Subcutaneous abdominal adipose tissue (tissue), 5 donors: ENCODE measurements around the gene PPP1R1A.

Source experiments
- H3K27ac ChIP-seq: one replicate; pipeline ENCODE4 v1.7.0; 2013; ENCODE audit warnings: low read depth, mild to moderate bottlenecking, inconsistent platforms, low read length, moderate library complexity
- H3K27me3 ChIP-seq, 5 donors: one replicate each; pipeline ENCODE4 v1.7.0; 2013; ENCODE audit warnings: low read length in 5 of 5, inconsistent platforms in 1 of 5; ENCODE audit not compliant: control insufficient read depth in 5 of 5, insufficient read depth in 4 of 5
- H3K36me3 ChIP-seq, 5 donors: one replicate each; pipeline ENCODE4 v1.7.0; 2013; ENCODE audit warnings: low read length in 5 of 5; ENCODE audit not compliant: control insufficient read depth in 5 of 5, insufficient read depth in 5 of 5
- H3K4me1 ChIP-seq, 5 donors: one replicate each; pipeline ENCODE4 v1.7.0; 2013; ENCODE audit warnings: low read length in 5 of 5, mild to moderate bottlenecking in 3 of 5, moderate library complexity in 1 of 5; ENCODE audit not compliant: control insufficient read depth in 5 of 5, insufficient read depth in 5 of 5
- H3K4me3 ChIP-seq, 5 donors: one replicate each; pipeline ENCODE4 v1.7.0; 2013; ENCODE audit warnings: low read length in 5 of 5, low read depth in 1 of 5
- H3K9ac ChIP-seq, 5 donors: one replicate each; pipeline ENCODE4 v1.7.0; 2013; ENCODE audit warnings: low read length in 5 of 5, mild to moderate bottlenecking in 4 of 5, moderate library complexity in 3 of 5
- H3K9me3 ChIP-seq, 5 donors: one replicate each; pipeline ENCODE4 v1.7.0; 2013; ENCODE audit warnings: low read length in 5 of 5; ENCODE audit not compliant: control insufficient read depth in 5 of 5
- donor health status: healthy.
- donor health status: healthy.
- donor health status: healthy.
- donor health status: healthy.
- donor health status: healthy.

Gene PPP1R1A

DNA sequence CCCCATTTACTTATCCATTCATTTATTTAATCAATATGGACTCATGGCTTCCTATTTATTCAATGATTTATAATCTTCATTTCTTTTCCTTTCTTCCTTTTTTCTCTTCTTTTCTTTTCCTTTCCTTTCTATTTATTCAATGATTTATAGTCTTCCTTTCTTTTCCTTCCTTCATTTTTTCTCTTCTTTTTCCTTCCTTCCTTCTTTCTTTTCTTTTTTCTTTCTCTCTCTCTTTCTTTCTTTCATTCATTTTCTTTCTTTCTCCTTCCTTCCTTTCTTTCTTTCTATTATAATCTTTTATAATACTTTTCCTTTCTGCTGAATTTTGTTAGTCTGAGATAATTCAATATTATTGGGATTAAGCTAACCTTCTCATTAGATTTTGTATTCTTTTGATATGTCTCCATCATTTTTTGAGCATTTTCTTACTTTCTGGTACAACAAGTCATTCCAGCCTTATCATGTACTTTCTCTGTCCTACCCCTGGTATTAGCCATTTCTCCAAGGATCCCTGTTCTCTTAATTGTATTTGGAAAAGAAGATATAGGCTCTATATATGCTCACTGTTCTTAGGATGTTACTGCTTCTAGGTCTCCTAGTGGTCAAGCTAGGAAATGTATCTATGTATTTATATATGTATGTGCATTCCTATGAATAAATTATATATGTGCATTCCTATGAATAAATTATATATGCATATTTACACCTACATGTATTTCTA lies 34.2 kb upstream of the PPP1R1A start:
- Histone ChIP-seq H3K9ac (no peak overlapping the region), H3K4me1 (no peaks in the 10 kb centered on the region), H3K27me3 (peaks cover 0 to 3% (median 0%) of the 10 kb centered on the region in 5 donors), H3K4me3 (no peak overlapping the region), H3K36me3 (no peaks in the 10 kb centered on the region), H3K9me3 (no peaks in the 10 kb centered on the region), H3K27ac (no peak overlapping the region)

DNA sequence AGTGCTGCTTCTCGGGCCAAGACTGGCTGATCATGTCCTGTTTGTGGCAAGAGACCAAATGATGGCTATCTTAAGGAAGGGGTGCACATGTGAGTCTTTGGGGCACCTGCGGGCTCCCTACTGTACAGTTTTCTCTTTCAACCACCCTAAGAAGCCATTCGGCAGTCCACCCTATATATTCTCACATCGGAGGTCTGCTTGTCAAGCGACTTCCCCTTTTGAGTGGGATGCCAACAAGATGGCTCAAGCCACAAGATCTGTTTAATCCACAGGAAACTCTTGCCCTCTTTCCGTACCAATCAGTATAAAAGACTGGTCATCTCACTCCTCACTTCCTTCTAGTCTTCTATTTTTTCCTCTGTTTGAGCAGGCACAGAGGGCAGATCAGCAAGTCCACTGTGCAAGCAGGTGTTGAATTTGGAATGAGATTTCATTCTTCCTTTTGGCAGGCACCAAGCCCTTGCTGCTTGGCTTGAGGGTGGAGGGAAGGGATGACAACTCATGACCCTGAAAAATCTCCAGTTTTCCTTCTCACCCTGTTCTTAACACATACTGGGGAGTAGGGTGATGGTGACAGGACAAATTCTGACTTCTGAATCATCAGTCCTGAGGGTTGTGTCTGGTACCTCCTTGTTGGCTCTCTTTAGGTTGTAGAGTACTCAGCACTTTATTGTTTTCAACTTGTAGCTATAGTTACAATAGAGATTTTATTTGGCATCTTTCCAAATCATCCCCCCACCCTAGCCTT lies 28.6 kb upstream of the PPP1R1A start:
- Histone ChIP-seq H3K4me3 (no peak overlapping the region), H3K4me1 (peaks cover 0 to 2% (median 0%) of the 10 kb centered on the region in 5 donors), H3K27me3 (peaks cover 0 to 12% (median 6%) of the 10 kb centered on the region in 5 donors), H3K36me3 (no peaks in the 10 kb centered on the region), H3K9me3 (no peaks in the 10 kb centered on the region), H3K9ac (no peak overlapping the region), H3K27ac (no peak overlapping the region)

DNA sequence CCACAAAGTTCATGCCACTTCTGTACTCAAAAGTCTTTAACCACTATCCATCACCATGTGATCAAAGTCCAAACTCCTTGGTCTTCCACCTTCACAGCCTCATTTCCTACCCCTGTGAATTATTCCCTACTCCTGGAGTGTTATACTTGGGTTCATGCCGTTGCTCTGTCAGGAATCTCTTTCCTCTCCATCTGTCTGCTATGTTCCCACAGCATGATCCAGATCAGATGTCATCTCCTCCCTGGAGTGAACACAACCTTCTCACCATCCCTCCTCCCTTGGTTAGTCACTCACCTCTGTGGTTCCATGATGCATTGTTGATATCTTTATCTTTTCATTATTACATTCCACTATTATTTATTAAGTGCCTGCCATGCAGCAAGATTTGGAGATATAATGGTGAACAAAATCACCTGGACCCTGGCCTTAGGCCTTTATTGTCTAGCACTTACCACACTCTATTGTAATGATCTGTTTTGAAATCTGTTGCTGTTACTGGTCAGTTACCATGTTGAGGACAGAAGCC lies 23.8 kb upstream of the PPP1R1A start:
- Histone ChIP-seq H3K9ac (no peak overlapping the region), H3K9me3 (no peaks in the 10 kb centered on the region), H3K4me1 (peaks cover 0 to 2% (median 0%) of the 10 kb centered on the region in 5 donors), H3K27ac (no peak overlapping the region), H3K27me3 (peaks cover 0 to 15% (median 8%) of the 10 kb centered on the region in 5 donors), H3K36me3 (no peaks in the 10 kb centered on the region), H3K4me3 (no peak overlapping the region)

DNA sequence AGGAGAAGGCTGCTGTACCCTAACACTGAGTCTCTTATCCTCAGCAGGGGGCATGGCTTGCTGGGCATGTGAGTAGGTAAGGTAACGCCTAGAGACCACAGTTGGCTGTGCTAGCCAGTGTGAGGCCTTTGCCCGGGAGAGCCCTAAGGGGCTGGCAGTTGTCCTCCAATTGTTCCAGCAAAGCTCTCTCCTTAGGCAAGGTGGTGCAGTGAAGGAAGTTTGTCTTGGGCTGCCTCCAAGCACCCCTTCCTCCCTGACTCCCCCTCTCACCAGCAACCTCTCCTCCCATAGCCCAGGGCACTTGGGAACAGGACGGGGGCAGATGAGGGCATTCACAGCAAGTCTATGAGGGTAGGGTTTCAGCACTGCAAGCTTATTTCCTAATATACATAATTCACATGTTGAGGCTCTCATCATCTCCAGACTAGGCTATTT lies 23.3 kb upstream of the PPP1R1A start:
- Histone ChIP-seq H3K9me3 (no peaks in the 10 kb centered on the region), H3K9ac (no peak overlapping the region), H3K4me3 (no peak overlapping the region), H3K27me3 (peaks cover 0 to 15% (median 8%) of the 10 kb centered on the region in 5 donors), H3K4me1 (peaks cover 0 to 2% (median 0%) of the 10 kb centered on the region in 5 donors), H3K27ac (no peak overlapping the region), H3K36me3 (no peaks in the 10 kb centered on the region)

DNA sequence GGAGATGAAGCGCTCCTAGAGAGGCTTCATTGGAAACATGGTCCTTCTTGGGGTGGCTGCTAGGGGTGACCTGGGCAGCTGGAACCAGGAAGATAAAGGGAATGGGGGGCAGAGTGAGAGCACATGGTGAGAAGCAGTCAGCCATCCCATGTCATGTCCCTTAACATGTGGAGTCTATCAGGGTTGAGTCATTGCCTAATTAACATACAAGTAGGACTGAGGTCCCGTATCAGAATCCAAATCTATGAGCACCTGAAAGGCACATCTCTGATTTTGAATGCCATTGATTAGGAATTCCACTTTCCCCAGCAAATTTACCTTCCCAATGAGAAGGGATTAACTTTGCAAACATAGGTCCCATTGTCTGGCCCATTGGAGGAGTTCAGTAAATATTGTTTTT lies 20.3 kb upstream of the PPP1R1A start:
- H3K27ac ChIP-seq = no peak overlapping the region

DNA sequence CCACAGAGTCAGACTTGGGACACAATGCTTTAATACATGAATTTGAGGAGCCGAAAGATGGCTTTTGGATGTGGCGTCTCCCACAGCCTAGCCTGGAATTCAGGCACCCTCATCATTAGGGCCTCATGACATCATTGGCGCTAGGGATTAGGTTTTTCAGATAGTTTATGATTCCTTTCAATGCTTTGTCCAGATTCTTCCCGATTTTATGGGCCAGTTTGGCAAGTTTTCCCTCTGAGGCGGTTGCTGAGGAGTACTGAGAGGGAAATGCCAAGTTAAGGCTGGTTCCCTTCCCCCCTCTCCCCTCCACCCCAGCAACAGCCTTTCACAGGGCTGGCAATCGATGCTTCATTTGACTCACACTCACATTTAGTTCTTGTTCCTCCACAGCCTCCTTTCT lies 19.7 kb upstream of the PPP1R1A start:
- no peak overlapping the region for H3K27ac ChIP-seq
- peaks cover 0 to 5% (median 0%) of the 10 kb centered on the region in 5 donors for H3K27me3 ChIP-seq
- no peaks in the 10 kb centered on the region for H3K9me3 ChIP-seq
- no peak overlapping the region for H3K9ac ChIP-seq
- H3K4me3 ChIP-seq = no peak overlapping the region
- H3K4me1 ChIP-seq = peaks cover 0 to under 1% (median 0%) of the 10 kb centered on the region in 5 donors
- H3K36me3 ChIP-seq = no peaks in the 10 kb centered on the region

More for the DNA sequence above, 20.3 kb upstream of the PPP1R1A start:
- peaks cover 0 to 5% (median 0%) of the 10 kb centered on the region in 5 donors for H3K27me3 ChIP-seq
- no peaks in the 10 kb centered on the region for H3K36me3 ChIP-seq
- no peak overlapping the region for H3K4me3 ChIP-seq
- no peaks in the 10 kb centered on the region for H3K4me1 ChIP-seq
- H3K9me3 ChIP-seq = no peaks in the 10 kb centered on the region
- H3K9ac ChIP-seq = no peak overlapping the region

DNA sequence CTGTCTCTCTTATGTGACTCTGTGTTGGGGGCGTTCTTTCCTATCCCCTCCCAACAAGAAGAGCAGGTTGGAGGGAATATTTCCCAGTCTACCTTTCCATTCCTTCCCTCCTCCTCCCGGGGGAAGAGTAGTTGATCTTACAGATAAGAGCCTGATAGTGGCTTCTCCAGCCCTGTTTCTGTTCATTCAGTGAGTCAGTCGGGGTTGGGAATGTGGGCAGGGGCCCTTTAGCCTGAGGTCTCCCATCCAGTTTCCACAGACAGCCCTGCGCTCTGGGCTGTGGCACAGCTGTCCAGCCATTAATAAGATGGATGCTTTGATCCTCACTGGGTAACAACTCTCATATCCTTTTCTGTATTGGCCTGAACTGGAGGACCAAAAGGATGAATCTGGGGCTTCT lies 18.1 kb upstream of the PPP1R1A start:
- H3K4me1 ChIP-seq = peaks cover 0 to 15% (median 13%) of the 10 kb centered on the region in 5 donors
- no peaks in the 10 kb centered on the region for H3K9me3 ChIP-seq
- no peak overlapping the region for H3K27ac ChIP-seq
- H3K27me3 ChIP-seq = peaks cover 0 to 5% (median 0%) of the 10 kb centered on the region in 5 donors
- no peak overlapping the region for H3K9ac ChIP-seq
- H3K36me3 ChIP-seq = no peaks in the 10 kb centered on the region
- no peak overlapping the region for H3K4me3 ChIP-seq

DNA sequence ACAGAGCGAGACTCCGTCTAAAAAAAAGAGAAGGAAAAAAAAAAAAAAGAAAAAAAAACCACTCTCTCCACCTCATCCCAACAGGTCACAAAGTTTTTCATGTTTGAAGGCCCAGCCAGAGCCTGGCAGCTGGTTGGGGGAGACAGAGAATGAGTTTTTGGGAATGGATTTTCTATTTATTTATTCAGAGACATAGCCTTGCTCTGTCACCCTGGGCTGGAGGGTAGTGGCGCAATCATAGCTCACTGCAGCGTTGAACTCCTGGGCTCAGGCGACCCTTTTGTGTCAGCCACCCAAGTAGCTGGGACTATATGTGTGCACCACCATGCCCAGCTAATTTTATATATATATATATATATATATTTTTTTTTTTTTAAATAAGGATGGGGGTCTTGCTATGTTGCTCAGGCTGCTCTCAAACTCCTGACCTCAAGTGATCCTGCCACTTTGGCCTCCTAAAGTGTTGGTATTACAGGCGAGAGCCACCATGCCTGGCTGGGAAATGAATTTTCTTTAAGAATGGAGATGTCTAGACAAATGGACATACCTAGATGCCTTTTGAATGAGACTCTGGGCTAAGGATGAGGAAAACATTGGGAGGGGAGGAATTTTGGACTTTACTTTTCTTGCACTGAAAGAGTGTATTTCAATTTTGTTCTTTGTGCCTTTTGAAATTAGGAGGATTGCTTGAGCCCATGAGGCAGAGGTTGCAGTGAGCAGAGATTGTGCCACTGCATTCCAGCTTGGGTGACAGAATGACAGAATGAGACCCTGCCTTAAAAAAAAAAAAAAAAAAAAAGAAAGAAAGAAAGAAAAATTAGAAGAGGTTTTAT lies 16.9 kb upstream of the PPP1R1A start:
- Histone ChIP-seq H3K9me3 (no peaks in the 10 kb centered on the region), H3K27ac (no peak overlapping the region), H3K27me3 (no peaks in the 10 kb centered on the region), H3K4me1 (peaks cover 0 to 15% (median 13%) of the 10 kb centered on the region in 5 donors), H3K36me3 (no peaks in the 10 kb centered on the region), H3K9ac (no peak overlapping the region), H3K4me3 (no peak overlapping the region)

DNA sequence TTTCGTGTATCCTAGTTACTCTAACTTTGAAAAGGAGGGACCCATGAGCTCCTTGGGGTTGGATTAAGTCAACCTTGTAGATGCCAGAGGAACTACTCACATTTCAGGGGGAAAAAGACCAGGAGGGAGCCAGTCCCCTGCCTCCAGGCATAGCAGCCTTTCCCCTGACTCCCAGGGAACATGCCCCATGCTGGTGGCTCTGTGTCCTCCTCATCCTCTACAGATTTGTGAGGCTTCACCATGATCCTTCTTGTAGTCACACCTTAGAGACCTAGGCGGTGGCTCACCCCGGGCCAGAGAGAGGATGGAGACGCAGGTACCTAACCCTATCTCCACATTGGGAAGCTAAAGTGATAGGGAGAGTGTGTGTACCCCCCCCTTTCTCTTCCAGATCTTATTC lies 16.0 kb upstream of the PPP1R1A start:
- Histone ChIP-seq H3K27ac (no peak overlapping the region), H3K36me3 (no peaks in the 10 kb centered on the region), H3K27me3 (no peaks in the 10 kb centered on the region), H3K4me3 (no peak overlapping the region), H3K9ac (no peak overlapping the region), H3K9me3 (no peaks in the 10 kb centered on the region), H3K4me1 (peaks cover 0 to 15% (median 13%) of the 10 kb centered on the region in 5 donors)
